Gastrocnemius medialis (tissue), 4 donors: ENCODE data around the gene ALG12. TPM values are rescaled to one million over a fixed set of nuclear protein-coding genes. Genes with fewer than 3 reads are reported as not detected.
A peak's percentile ranks its signal among the peaks of the same experiment; 100 is the strongest.

Experiments
- ATAC-seq, 2 donors: fragments of 150-250 bp; one replicate each; pipeline ENCODE4 v1.9.1; 2016
- DNase-seq, 2 donors: peaks; one replicate each; pipeline ENCODE4 v3.0.0-alpha.2; 2019
- H3K27ac ChIP-seq, 4 donors: fragments of 200-600 bp; sonication (generic); 1 replicate in 1 of 4; 2 replicates in 3 of 4; pipeline ENCODE4 v1.5.1; 2016 to 2018; ENCODE audit warnings: mild to moderate bottlenecking in 2 of 4, moderate library complexity in 1 of 4
- H3K27me3 ChIP-seq, 3 donors: fragments of 200-600 bp; sonication (generic) in 2 of 3; 1 replicate in 1 of 3; 2 replicates in 2 of 3; pipeline versions ENCODE4 v1.5.1 to v1.6.0; 2016 to 2019; ENCODE audit warnings: mild to moderate bottlenecking in 1 of 3, moderate library complexity in 1 of 3
- H3K36me3 ChIP-seq, 2 donors: fragments of 200-600 bp; sonication (generic) in 1 of 2; one replicate each; pipeline ENCODE4 v1.5.1; 2017 to 2018
- H3K4me1 ChIP-seq, 2 donors: fragments of 200-600 bp; sonication (generic) in 1 of 2; one replicate each; pipeline ENCODE4 v1.5.1; 2016 to 2017; ENCODE audit warnings: mild to moderate bottlenecking in 2 of 2
- H3K4me3 ChIP-seq, 4 donors: fragments of 200-600 bp; sonication (generic) in 3 of 4; 1 replicate in 1 of 4; 2 replicates in 3 of 4; pipeline ENCODE4 v1.5.1; 2016 to 2019; ENCODE audit warnings: mild to moderate bottlenecking in 2 of 4
- H3K9me3 ChIP-seq, 3 donors: fragments of 200-600 bp; sonication (generic) in 2 of 3; 1 replicate in 1 of 3; 2 replicates in 2 of 3; pipeline ENCODE4 v1.5.1; 2016 to 2019
- POLR2A ChIP-seq, 2 donors: fragments of 450-650 bp; IDR thresholded peaks; one replicate each; pipeline ENCODE4 v1.6.1; 2017; ENCODE audit warnings: antibody characterized with exemption in 2 of 2, mild to moderate bottlenecking in 2 of 2, moderate library complexity in 2 of 2
- in situ Hi-C, 4 donors: fragments of 200-750 bp; cut with MboI; loops; one replicate each; pipeline versions ENCODE4 v1.15.0 to v1.8.0; 2017; ENCODE audit warnings: low sequenced_read_pairs in 4 of 4
- intact Hi-C: fragments of 100-400 bp; cut with DNase I; formaldehyde crosslinking; loops from one replicate; pipeline ENCODE4 v1.15.1; 2023; ENCODE audit warnings: low total_unique reads
- total RNA-seq, 4 donors: library from RNA; depleted of rRNA; stranded (reverse); fragments of >200 nt; gene quantifications; one replicate each; pipeline versions ENCODE4 v1.1.0 to v1.2.3, GENCODE V29; 2016
- TF ChIP-seq, protein P1 (sequence below), 5 experiments: fragments of 450-650 bp in 3 of 5; fragments of 200-600 bp in 2 of 5; sonication (generic) in 2 of 5; IDR thresholded peaks in 4 of 5; conservative IDR thresholded peaks in 1 of 5; 1 replicate in 4 of 5; 2 replicates in 1 of 5; pipeline ENCODE4 v1.5.1; 2016 to 2019; ENCODE audit warnings: antibody characterized with exemption in 5 of 5, mild to moderate bottlenecking in 3 of 5, moderate library complexity in 3 of 5

ALG12 gene
- total RNA-seq, 4 donors from 2014 or later: 6.4 to 9.6 (median 8.2) TPM

DNA sequence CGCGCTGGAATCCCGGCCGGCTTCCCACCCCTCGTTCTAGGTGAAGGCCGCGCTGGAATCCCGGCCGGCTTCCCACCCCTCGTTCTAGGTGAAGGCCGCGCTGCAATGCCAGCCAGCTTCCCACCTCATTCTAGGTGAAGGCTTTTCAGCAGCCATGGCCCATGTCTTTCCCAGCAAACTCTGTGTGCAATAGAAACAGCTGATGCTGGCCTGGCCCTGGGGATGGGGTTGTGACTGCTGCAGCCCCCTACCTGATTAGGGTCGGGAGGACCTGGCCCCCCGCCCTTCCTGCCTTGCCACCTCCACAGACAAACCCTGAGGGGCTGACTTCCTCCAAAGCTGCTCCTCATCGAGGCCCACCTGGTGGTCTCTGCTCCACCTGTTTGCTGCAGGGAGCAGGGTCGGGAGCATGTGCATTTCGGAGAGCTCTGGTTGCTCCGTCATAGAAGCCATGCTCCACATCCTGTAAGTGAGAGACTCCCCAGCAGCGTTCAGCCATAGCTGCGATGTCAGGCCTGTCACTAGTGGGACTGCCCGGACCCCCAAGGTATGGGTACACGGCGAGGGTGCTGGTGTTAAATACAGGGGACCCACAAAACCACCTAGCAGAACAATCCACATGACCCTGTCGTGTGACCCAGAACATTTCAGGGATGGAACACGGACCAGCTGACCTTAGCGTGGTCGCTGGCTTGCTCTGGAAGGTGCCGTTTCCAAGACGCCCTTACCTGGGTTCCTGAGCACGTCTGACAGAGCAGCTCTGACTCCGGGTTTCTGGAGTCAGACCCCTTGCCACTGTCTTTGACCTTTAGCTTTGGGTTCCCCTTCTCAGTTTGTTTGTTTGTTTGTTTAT is 61.2 kb downstream of the ALG12 start:
- H3K9me3 ChIP-seq: no peaks in the 10 kb centered on the region
- ATAC-seq (no peak), DNase-seq (no peak)
- TF ChIP-seq, protein P1, sequence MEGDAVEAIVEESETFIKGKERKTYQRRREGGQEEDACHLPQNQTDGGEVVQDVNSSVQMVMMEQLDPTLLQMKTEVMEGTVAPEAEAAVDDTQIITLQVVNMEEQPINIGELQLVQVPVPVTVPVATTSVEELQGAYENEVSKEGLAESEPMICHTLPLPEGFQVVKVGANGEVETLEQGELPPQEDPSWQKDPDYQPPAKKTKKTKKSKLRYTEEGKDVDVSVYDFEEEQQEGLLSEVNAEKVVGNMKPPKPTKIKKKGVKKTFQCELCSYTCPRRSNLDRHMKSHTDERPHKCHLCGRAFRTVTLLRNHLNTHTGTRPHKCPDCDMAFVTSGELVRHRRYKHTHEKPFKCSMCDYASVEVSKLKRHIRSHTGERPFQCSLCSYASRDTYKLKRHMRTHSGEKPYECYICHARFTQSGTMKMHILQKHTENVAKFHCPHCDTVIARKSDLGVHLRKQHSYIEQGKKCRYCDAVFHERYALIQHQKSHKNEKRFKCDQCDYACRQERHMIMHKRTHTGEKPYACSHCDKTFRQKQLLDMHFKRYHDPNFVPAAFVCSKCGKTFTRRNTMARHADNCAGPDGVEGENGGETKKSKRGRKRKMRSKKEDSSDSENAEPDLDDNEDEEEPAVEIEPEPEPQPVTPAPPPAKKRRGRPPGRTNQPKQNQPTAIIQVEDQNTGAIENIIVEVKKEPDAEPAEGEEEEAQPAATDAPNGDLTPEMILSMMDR (IDR thresholded peaks at IDR 0.05 in 4 of 5, conservative IDR thresholded peaks at IDR 0.05 in 1 of 5): no peak
- no peak for TF ChIP-seq POLR2A (IDR thresholded peaks at IDR 0.05)
- peaks cover 17 to 22% of the 10 kb centered on the region in 2 donors for H3K4me1 ChIP-seq
- intact Hi-C loops (loop anchor here (10.0 kb wide), 1 partner anchor 648 kb away; the partner anchor contains the start of genes LMF2 and NCAPH2), in situ Hi-C loops (loop anchor here in 1 of 4 donors (10.0 kb wide), 1 partner anchor 58 kb away; the partner anchor contains the start of genes ALG12 and CRELD2)
- no peaks in the 10 kb centered on the region for H3K27me3 ChIP-seq
- H3K4me3 ChIP-seq: no peak overlapping the region
- H3K36me3 ChIP-seq: no peaks in the 10 kb centered on the region
- no peak overlapping the region for H3K27ac ChIP-seq

GRCh38 chr22:49856343-49856742 is 61.9 kb downstream of the ALG12 start:
- intact Hi-C loops: loop anchor here (10.0 kb wide), 1 partner anchor 648 kb away; the partner anchor contains the start of genes LMF2 and NCAPH2
- no peak for TF ChIP-seq POLR2A (IDR thresholded peaks at IDR 0.05)
- TF ChIP-seq, protein P1 (IDR thresholded peaks at IDR 0.05 in 4 of 5, conservative IDR thresholded peaks at IDR 0.05 in 1 of 5): no peak

DNA sequence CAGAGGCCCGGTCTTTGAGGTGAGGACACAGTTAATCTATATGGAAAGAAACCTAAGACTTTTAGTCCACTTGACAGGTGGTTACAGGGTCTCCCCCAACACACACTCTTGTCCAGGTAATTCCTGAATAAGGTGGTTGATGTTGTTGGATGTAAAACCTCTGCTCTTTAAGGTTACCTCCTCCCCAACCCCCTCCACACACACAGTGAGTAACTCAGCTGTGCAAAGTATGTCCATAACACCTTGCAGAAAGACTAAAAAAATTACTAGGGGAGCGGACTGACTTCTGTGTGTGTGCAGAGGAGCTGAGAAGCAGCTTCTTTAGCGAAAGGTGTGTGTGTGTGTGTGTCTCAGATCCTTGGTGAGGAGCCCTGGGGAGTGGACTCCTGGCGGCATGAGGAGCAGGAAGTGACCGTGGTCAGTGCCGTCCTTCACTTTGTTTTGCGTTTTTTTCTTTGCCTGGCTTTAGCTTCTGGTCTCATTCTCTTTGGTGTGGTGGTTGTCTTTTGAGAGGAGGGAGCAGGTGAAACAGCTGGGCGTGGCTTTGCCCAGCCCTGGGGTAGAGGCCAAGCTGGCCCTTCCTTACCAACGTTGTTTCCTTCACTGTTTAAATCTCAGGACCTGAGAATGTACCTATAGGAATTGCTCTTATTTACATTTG is 62.9 kb downstream of the ALG12 start:
- intact Hi-C loops (loop anchor here (10.0 kb wide), 1 partner anchor 649 kb away; the partner anchor contains the start of genes LMF2 and NCAPH2), in situ Hi-C loops (loop anchor here in 1 of 4 donors (10.0 kb wide), 1 partner anchor 59 kb away; the partner anchor contains the start of genes ALG12 and CRELD2)
- ATAC-seq (no peak), DNase-seq (no peak)
- TF ChIP-seq POLR2A (IDR thresholded peaks at IDR 0.05): no peak
- TF ChIP-seq, protein P1 (IDR thresholded peaks at IDR 0.05 in 4 of 5, conservative IDR thresholded peaks at IDR 0.05 in 1 of 5): no peak
- H3K27ac ChIP-seq: no peak overlapping the region
- peaks cover 4 to 6% (median 4%) of the 10 kb centered on the region in 3 donors for H3K27me3 ChIP-seq
- no peaks in the 10 kb centered on the region for H3K36me3 ChIP-seq
- H3K4me1 ChIP-seq: peaks cover 17 to 22% of the 10 kb centered on the region in 2 donors
- H3K9me3 ChIP-seq: no peaks in the 10 kb centered on the region
- peak overlapping the region in 2 of 4 donors; percentile 64 to 69 for H3K4me3 ChIP-seq

More at GRCh38 chr22:49856343-49856742, 61.9 kb downstream of the ALG12 start:
- no peak for ATAC-seq
- Histone ChIP-seq H3K9me3 (no peaks in the 10 kb centered on the region), H3K27me3 (no peaks in the 10 kb centered on the region), H3K36me3 (no peaks in the 10 kb centered on the region), H3K27ac (no peak overlapping the region), H3K4me3 (no peak overlapping the region), H3K4me1 (peaks cover 17 to 22% of the 10 kb centered on the region in 2 donors)
- no peak for DNase-seq
- in situ Hi-C loops: loop anchor here in 1 of 4 donors (10.0 kb wide), 1 partner anchor 58 kb away; the partner anchor contains the start of genes ALG12 and CRELD2

DNA sequence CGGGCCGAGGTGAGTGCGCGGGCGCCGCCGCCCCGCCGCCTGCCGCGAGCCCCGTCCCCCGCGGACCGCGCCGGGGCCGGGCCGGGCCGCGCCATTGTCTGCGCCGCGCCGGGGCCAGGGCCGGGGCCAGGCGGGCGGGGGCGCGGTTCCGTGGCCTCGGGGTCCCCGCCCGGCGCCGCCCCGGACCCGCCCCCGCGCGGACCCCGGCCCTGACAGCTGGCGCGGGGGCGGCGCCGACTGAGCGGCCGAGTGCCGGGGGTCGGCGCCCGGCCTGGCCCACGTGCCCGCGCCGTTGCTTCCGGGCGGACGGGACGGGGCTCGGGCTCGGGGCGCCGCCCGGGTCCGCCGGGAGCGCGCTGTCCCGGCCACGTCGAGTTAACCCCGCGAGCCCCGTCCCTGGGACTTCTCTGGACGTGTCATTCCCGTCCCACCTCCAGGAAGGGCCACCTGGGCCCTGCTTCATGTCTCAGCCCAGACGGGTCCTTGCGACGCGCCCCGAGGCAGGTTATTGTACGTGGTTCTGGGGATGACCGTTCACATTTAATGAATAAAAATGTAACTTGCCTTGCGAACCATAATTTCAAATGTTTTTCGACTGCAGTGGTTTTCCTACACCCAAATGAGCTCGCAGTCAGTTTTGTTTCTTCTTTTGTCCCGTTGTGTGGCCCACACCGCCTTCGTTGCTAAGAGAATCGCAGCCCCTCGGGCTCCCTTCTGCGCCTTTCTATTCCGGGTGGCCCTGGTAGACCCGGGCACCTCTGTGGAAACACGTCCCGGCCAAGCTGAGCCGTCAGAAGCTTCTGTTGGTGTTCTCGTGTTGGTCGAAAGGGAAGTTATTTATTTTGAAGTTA is 64.0 kb downstream of the ALG12 start:
- Histone ChIP-seq H3K27ac (peak overlapping the region; percentile 49 to 66 (median 58)), H3K4me1 (peaks cover 18 to 27% of the 10 kb centered on the region in 2 donors), H3K27me3 (peaks cover 16 to 18% (median 16%) of the 10 kb centered on the region in 3 donors), H3K36me3 (no peaks in the 10 kb centered on the region), H3K9me3 (no peaks in the 10 kb centered on the region), H3K4me3 (peak overlapping the region; percentile 54 to 69 (median 64))
- in situ Hi-C loops (loop anchor here in 1 of 4 donors (10.0 kb wide), 1 partner anchor 61 kb away; the partner anchor contains the start of genes ALG12 and CRELD2), intact Hi-C loops (loop anchor here (1.0 to 10.0 kb wide), 6 partner anchors 26 to 651 kb away; partner anchors contain the start of genes ALG12, CRELD2, LMF2 and NCAPH2)
- peak; percentile 11 to 14 for ATAC-seq
- TF ChIP-seq, protein P1 (IDR thresholded peaks at IDR 0.05 in 4 of 5, conservative IDR thresholded peaks at IDR 0.05 in 1 of 5): no peak
- no peak for TF ChIP-seq POLR2A (IDR thresholded peaks at IDR 0.05)
- DNase-seq: no peak
